Activated CD8-positive, alpha-beta T cell treated with anti-CD3 and anti-CD28 coated beads for 36 hours (primary cell): ENCODE results near the gene RFX2. TPM values are rescaled to one million over a fixed set of nuclear protein-coding genes. Genes with fewer than 3 reads are reported as not detected.

Source experiments
- ATAC-seq: fragments of 200-7000 bp; cut with Tn5 transposase; one replicate; pipeline ENCODE4 v1.10.0; 2021; ENCODE audit warnings: mild to moderate bottlenecking, moderate library complexity
- CTCF ChIA-PET: fragments of 350-600 bp; sonication (Branson Sonifier 250); formaldehyde crosslinking; loops from one replicate; lab custom pipeline; 2021; ENCODE audit warnings: antibody characterized with exemption; lab: Charles Lee
- POLR2A ChIA-PET: fragments of 350-600 bp; sonication (Branson Sonifier 250); formaldehyde crosslinking; loops from one replicate; lab custom pipeline; 2021; ENCODE audit warnings: antibody characterized with exemption; lab: Charles Lee
- DNase-seq: peaks from one replicate; pipeline ENCODE4 v3.0.0-alpha.2; 2020
- H3K27ac Mint-ChIP-seq: one replicate; pipeline ENCODE4 v1.8.0; 2021; ENCODE audit warnings: mild to moderate bottlenecking, mixed read lengths
- H3K27me3 Mint-ChIP-seq: one replicate; pipeline ENCODE4 v1.8.0; 2021; ENCODE audit warnings: mixed read lengths
- H3K36me3 Mint-ChIP-seq: one replicate; pipeline ENCODE4 v1.8.0; 2021; ENCODE audit warnings: low read depth, mixed read lengths
- H3K4me1 Mint-ChIP-seq: one replicate; pipeline ENCODE4 v1.8.0; 2021; ENCODE audit warnings: low read depth, mixed read lengths
- H3K4me3 Mint-ChIP-seq: one replicate; pipeline ENCODE4 v1.8.0; 2021; ENCODE audit warnings: mild to moderate bottlenecking, moderate library complexity, mixed read lengths
- H3K9me3 Mint-ChIP-seq: one replicate; pipeline ENCODE4 v1.8.0; 2021; ENCODE audit warnings: mixed read lengths
- CTCF ChIP-seq: fragments of 200-600 bp; IDR thresholded peaks from one replicate; pipeline ENCODE4 v1.8.0; 2022; ENCODE audit warnings: antibody characterized with exemption, mild to moderate bottlenecking
- intact Hi-C: fragments of 100-400 bp; cut with micrococcal nuclease; formaldehyde crosslinking; loops from one replicate; pipeline ENCODE4 v1.10.0; 2022
- total RNA-seq, 2 experiments: library from RNA; stranded (reverse); gene quantifications; one replicate each; pipeline ENCODE4 v1.2.3, GENCODE V29; 2021

The RFX2 gene
- total RNA-seq, 2 experiments from 2014 or later, result 8.9 to 10.5 TPM

- ChIA-PET POLR2A (no interaction called here), CTCF (interaction anchor here (1.0 to 3.5 kb wide), 6 partner anchors 15 to 52 kb away, joined by 3 to 91 read pairs (median 8); partner anchors contain the start of gene RANBP3)
Observed at GRCh38 chr19:6020166-6020882, 90.0 kb downstream of the RFX2 start.

GRCh38 chr19:6018786-6019185 is 91.5 kb downstream of the RFX2 start:
- Mint-ChIP-seq H3K4me3 (no peak overlapping the region), H3K27ac (no peak overlapping the region), H3K9me3 (no peaks in the 10 kb centered on the region), H3K36me3 (no peaks in the 10 kb centered on the region), H3K27me3 (no peaks in the 10 kb centered on the region), H3K4me1 (peaks cover 2% of the 10 kb centered on the region)
- DNase-seq, result peak; percentile 37
- CTCF ChIA-PET, result interaction anchor here (0.7 to 2.6 kb wide), 5 partner anchors 33 to 215 kb away, joined by 3 to 11 read pairs (median 3); partner anchors contain the start of gene FUT6
- ATAC-seq, result no peak
- intact Hi-C loops, result no loop called here
- POLR2A ChIA-PET, result interaction anchor here (0.5 to 0.6 kb wide), 2 partner anchors 57 to 263 kb away, joined by 3 read pairs; no protein-coding TSS in a partner anchor
- TF ChIP-seq CTCF, result no peak

More at GRCh38 chr19:6020166-6020882, 90.0 kb downstream of the RFX2 start:
- no peak overlapping the region for H3K27ac Mint-ChIP-seq
- DNase-seq (no peak), ATAC-seq (no peak)
- intact Hi-C loops, result no loop called here
- H3K36me3 Mint-ChIP-seq, result no peaks in the 10 kb centered on the region
- no peak overlapping the region for H3K4me3 Mint-ChIP-seq
- peaks cover 2% of the 10 kb centered on the region for H3K4me1 Mint-ChIP-seq
- H3K9me3 Mint-ChIP-seq, result no peaks in the 10 kb centered on the region
- H3K27me3 Mint-ChIP-seq, result no peaks in the 10 kb centered on the region
- TF ChIP-seq CTCF, result no peak

- CTCF ChIA-PET, result interaction anchor here (0.7 to 1.2 kb wide), 2 partner anchors 30 to 31 kb away, joined by 3 to 6 read pairs; no protein-coding TSS in a partner anchor
- ATAC-seq (no peak), DNase-seq (no peak)
- no peak overlapping the region for H3K27ac Mint-ChIP-seq
- intact Hi-C loops, result no loop called here
- H3K27me3 Mint-ChIP-seq, result no peaks in the 10 kb centered on the region
- no peaks in the 10 kb centered on the region for H3K36me3 Mint-ChIP-seq
- H3K4me1 Mint-ChIP-seq, result peaks cover 2% of the 10 kb centered on the region
- POLR2A ChIA-PET, result no interaction called here
- no peaks in the 10 kb centered on the region for H3K9me3 Mint-ChIP-seq
- TF ChIP-seq CTCF, result no peak
- H3K4me3 Mint-ChIP-seq, result no peak overlapping the region
Observed at GRCh38 chr19:6017576-6017975, 92.7 kb downstream of the RFX2 start.

- H3K4me3 Mint-ChIP-seq, result no peak overlapping the region
- intact Hi-C loops, result no loop called here
- ChIA-PET POLR2A (interaction anchor here (1.5 kb wide), 1 partner anchor 14 kb away, joined by 3 read pairs; no protein-coding TSS in a partner anchor), CTCF (interaction anchor here (1.2 to 1.9 kb wide), 2 partner anchors 32 to 49 kb away, joined by 5 to 6 read pairs; no protein-coding TSS in a partner anchor)
- DNase-seq (no peak), ATAC-seq (no peak)
- no peaks in the 10 kb centered on the region for H3K27me3 Mint-ChIP-seq
- H3K36me3 Mint-ChIP-seq, result no peaks in the 10 kb centered on the region
- no peak overlapping the region for H3K27ac Mint-ChIP-seq
- no peaks in the 10 kb centered on the region for H3K9me3 Mint-ChIP-seq
- no peaks in the 10 kb centered on the region for H3K4me1 Mint-ChIP-seq
- TF ChIP-seq CTCF, result no peak
Observed at GRCh38 chr19:6015841-6016545, 94.3 kb downstream of the RFX2 start.
